Vagina (tissue), 2 donors: ENCODE results near the gene RET.

ENCODE experiments used
- CTCF ChIP-seq, 3 experiments: fragments of 450-650 bp in 2 of 3; fragments of 200-600 bp in 1 of 3; sonication (generic) in 1 of 3; IDR thresholded peaks; one replicate each; pipeline ENCODE4 v1.5.1; 2017 to 2019; ENCODE audit warnings: antibody characterized with exemption in 3 of 3, mild to moderate bottlenecking in 2 of 3, moderate library complexity in 2 of 3
- POLR2A ChIP-seq, 2 donors: fragments of 450-650 bp; IDR thresholded peaks; one replicate each; pipeline ENCODE4 v1.6.1; 2017; ENCODE audit warnings: antibody characterized with exemption in 2 of 2, mild to moderate bottlenecking in 2 of 2, moderate library complexity in 2 of 2

DNA sequence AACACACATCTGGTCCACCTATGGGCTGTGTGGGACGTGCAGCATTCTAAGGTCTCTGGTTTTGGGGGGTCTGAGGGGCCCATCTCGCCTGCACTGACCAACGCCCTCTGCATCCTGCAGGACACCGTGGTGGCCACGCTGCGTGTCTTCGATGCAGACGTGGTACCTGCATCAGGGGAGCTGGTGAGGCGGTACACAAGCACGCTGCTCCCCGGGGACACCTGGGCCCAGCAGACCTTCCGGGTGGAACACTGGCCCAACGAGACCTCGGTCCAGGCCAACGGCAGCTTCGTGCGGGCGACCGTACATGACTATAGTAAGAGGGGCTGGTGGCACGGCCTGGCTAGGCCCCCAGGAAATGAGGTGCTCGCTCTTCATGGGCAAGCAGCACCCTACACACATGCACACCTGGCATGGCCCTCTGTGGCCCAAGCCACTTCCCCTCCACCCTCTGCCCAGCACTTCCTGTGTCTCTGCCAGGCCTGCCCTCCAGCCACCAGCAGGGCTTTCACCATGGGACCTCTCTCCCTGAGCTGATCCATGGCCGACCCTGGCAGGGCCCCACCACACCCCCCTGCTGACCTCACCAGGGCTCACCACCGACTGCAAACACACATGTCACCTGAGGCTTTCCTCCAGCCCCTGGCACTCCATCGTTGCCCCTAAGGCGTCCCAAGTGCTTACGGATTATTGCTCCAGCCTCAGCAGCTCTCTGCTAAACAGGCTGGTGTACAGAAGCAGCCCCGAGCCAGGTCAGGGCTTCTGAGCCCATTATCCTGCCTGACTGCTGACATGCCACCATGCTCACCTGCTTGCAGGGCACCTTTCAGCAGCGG, 29.6 kb downstream of the RET start:
- TF ChIP-seq CTCF (IDR thresholded peaks at IDR 0.05) (no peak), POLR2A (IDR thresholded peaks at IDR 0.05) (no peak)
